Karpas-422 (cell line): Measurements from ENCODE around the gene MTA1. TPM values are rescaled to one million over a fixed set of nuclear protein-coding genes. Genes with fewer than 3 reads are reported as not detected.

Source experiments
- DNase-seq: peaks from one replicate; pipeline ENCODE4 v3.0.0-alpha.2; 2015
- H2AFZ ChIP-seq: fragments of 200-600 bp; sonication (generic); 2 replicates; pipeline ENCODE4 v1.6.1; 2014; ENCODE audit warnings: antibody characterized with exemption, low read length, mixed read lengths
- H3K27ac ChIP-seq: fragments of 200-600 bp; sonication (generic); 2 replicates; pipeline ENCODE4 v1.5.1; 2014; ENCODE audit warnings: mild to moderate bottlenecking, low read length, moderate library complexity
- H3K27me3 ChIP-seq: fragments of 200-600 bp; sonication (generic); 2 replicates; pipeline ENCODE4 v1.6.1; 2014; ENCODE audit warnings: low read length, mixed read lengths
- H3K36me3 ChIP-seq: fragments of 200-600 bp; sonication (generic); 2 replicates; pipeline ENCODE4 v1.6.1; 2014; ENCODE audit warnings: low read length, mixed read lengths; ENCODE audit not compliant: insufficient read depth
- H3K4me1 ChIP-seq: fragments of 200-600 bp; sonication (generic); 2 replicates; pipeline ENCODE4 v1.6.1; 2014; ENCODE audit warnings: mild to moderate bottlenecking, low read length, mixed read lengths
- H3K4me2 ChIP-seq: fragments of 200-600 bp; sonication (generic); 2 replicates; pipeline ENCODE4 v1.6.1; 2014; ENCODE audit warnings: low read length, low read depth, mild to moderate bottlenecking; ENCODE audit not compliant: poor library complexity, severe bottlenecking
- H3K4me3 ChIP-seq: fragments of 200-600 bp; sonication (generic); 2 replicates; pipeline ENCODE4 v1.5.1; 2014; ENCODE audit warnings: mild to moderate bottlenecking, antibody characterized with exemption, low read length, mixed read lengths
- H3K79me2 ChIP-seq: fragments of 200-600 bp; sonication (generic); 2 replicates; pipeline ENCODE4 v1.6.1; 2014; ENCODE audit warnings: mild to moderate bottlenecking, low read length, mixed read lengths
- H3K9ac ChIP-seq: fragments of 200-600 bp; sonication (generic); 2 replicates; pipeline ENCODE4 v1.6.0; 2014; ENCODE audit warnings: low read length
- H3K9me2 ChIP-seq: fragments of 200-600 bp; sonication (generic), shearing (Covaris generic); replicated peaks from 2 replicates; pipeline ENCODE4 v1.6.0; 2014; ENCODE audit warnings: mild to moderate bottlenecking, low read length, moderate library complexity; ENCODE audit not compliant: insufficient read depth
- H3K9me3 ChIP-seq: fragments of 300-700, 200-600 bp; sonication (generic); 2 replicates; pipeline ENCODE4 v1.6.1; 2014; ENCODE audit warnings: low read length, mixed read lengths
- H4K20me1 ChIP-seq: fragments of 200-600 bp; sonication (generic); 2 replicates; pipeline ENCODE4 v1.6.1; 2014; ENCODE audit warnings: mild to moderate bottlenecking, antibody characterized with exemption, low read length, low read depth; ENCODE audit not compliant: insufficient read depth
- total RNA-seq: library from RNA; depleted of rRNA; stranded (reverse); fragments of >200 nt; shearing (Covaris generic); gene quantifications from 2 replicates; pipeline ENCODE4 v1.2.3, GENCODE V29; 2014; ENCODE audit warnings: low replicate concordance

The MTA1 gene
- total RNA-seq, 1 experiment from 2014 or later: 94.6 TPM

GRCh38 chr14:105410642-105411016 lies 9.0 kb upstream of the MTA1 start:
- H3K9me3 ChIP-seq: no peaks in the 10 kb centered on the region
- no peak overlapping the region for H2AFZ ChIP-seq
- no peak overlapping the region for H3K9ac ChIP-seq
- H3K27me3 ChIP-seq: no peaks in the 10 kb centered on the region
- no peaks in the 10 kb centered on the region for H3K79me2 ChIP-seq
- peaks cover 17% of the 10 kb centered on the region for H4K20me1 ChIP-seq
- no peaks in the 10 kb centered on the region for H3K36me3 ChIP-seq
- H3K9me2 ChIP-seq: no peaks in the 10 kb centered on the region
- peaks cover 10% of the 10 kb centered on the region for H3K4me1 ChIP-seq
- DNase-seq: no peak
- H3K4me3 ChIP-seq: no peak overlapping the region
- H3K27ac ChIP-seq: no peak overlapping the region
- no peak overlapping the region for H3K4me2 ChIP-seq

- Histone ChIP-seq H3K79me2 (no peaks in the 10 kb centered on the region), H3K4me3 (no peak overlapping the region), H3K9ac (no peak overlapping the region), H3K27me3 (no peaks in the 10 kb centered on the region), H3K27ac (no peak overlapping the region), H3K4me1 (peaks cover 10% of the 10 kb centered on the region), H3K4me2 (peak overlapping the region; percentile 6), H3K9me3 (no peaks in the 10 kb centered on the region), H4K20me1 (peaks cover 17% of the 10 kb centered on the region), H3K36me3 (no peaks in the 10 kb centered on the region), H2AFZ (no peak overlapping the region), H3K9me2 (no peaks in the 10 kb centered on the region)
- peak; percentile 62 for DNase-seq
These were observed 8.3 kb upstream of the MTA1 start for GRCh38 chr14:105411017-105411941.

GRCh38 chr14:105411985-105412770 lies 7.4 kb upstream of the MTA1 start:
- H3K9ac ChIP-seq: no peak overlapping the region
- H3K4me1 ChIP-seq: peaks cover 10% of the 10 kb centered on the region
- no peaks in the 10 kb centered on the region for H3K9me3 ChIP-seq
- no peaks in the 10 kb centered on the region for H3K36me3 ChIP-seq
- H3K4me3 ChIP-seq: no peak overlapping the region
- H3K27ac ChIP-seq: no peak overlapping the region
- no peak overlapping the region for H3K4me2 ChIP-seq
- H3K27me3 ChIP-seq: no peaks in the 10 kb centered on the region
- no peaks in the 10 kb centered on the region for H3K9me2 ChIP-seq
- DNase-seq: no peak
- no peak overlapping the region for H2AFZ ChIP-seq
- H3K79me2 ChIP-seq: no peaks in the 10 kb centered on the region
- H4K20me1 ChIP-seq: peaks cover 17% of the 10 kb centered on the region

- Histone ChIP-seq H3K4me2 (no peak overlapping the region), H3K79me2 (no peaks in the 10 kb centered on the region), H3K4me3 (no peak overlapping the region), H3K27ac (no peak overlapping the region), H4K20me1 (peaks cover 17% of the 10 kb centered on the region), H3K9me2 (no peaks in the 10 kb centered on the region), H3K9ac (no peak overlapping the region), H3K9me3 (no peaks in the 10 kb centered on the region), H2AFZ (no peak overlapping the region), H3K27me3 (no peaks in the 10 kb centered on the region), H3K36me3 (no peaks in the 10 kb centered on the region), H3K4me1 (peaks cover 10% of the 10 kb centered on the region)
- DNase-seq: no peak
These were observed 6.7 kb upstream of the MTA1 start for GRCh38 chr14:105412771-105413543.

GRCh38 chr14:105413544-105413886 lies 6.1 kb upstream of the MTA1 start:
- Histone ChIP-seq H3K4me3 (no peak overlapping the region), H3K79me2 (no peaks in the 10 kb centered on the region), H2AFZ (no peak overlapping the region), H4K20me1 (peaks cover 17% of the 10 kb centered on the region), H3K9me2 (no peaks in the 10 kb centered on the region), H3K4me1 (peaks cover 12% of the 10 kb centered on the region), H3K9me3 (no peaks in the 10 kb centered on the region), H3K27me3 (no peaks in the 10 kb centered on the region), H3K4me2 (no peak overlapping the region), H3K27ac (no peak overlapping the region), H3K36me3 (no peaks in the 10 kb centered on the region), H3K9ac (no peak overlapping the region)
- DNase-seq: no peak

GRCh38 chr14:105414456-105415371 lies 4.9 kb upstream of the MTA1 start:
- H3K9me2 ChIP-seq: no peaks in the 10 kb centered on the region
- peaks cover 17% of the 10 kb centered on the region for H4K20me1 ChIP-seq
- H3K27ac ChIP-seq: no peak overlapping the region
- no peaks in the 10 kb centered on the region for H3K9me3 ChIP-seq
- H3K9ac ChIP-seq: peak overlapping the region; percentile 65
- no peaks in the 10 kb centered on the region for H3K27me3 ChIP-seq
- H2AFZ ChIP-seq: peak overlapping the region; percentile 46; the same call in 1 of the 2 replicates
- peak overlapping the region; percentile 71 for H3K4me2 ChIP-seq
- no peaks in the 10 kb centered on the region for H3K36me3 ChIP-seq
- H3K79me2 ChIP-seq: peaks cover 3% of the 10 kb centered on the region; the same call in 1 of the 2 replicates
- H3K4me3 ChIP-seq: peak overlapping the region; percentile 60; the same call in 1 of the 2 replicates
- DNase-seq: peak; percentile 84
- H3K4me1 ChIP-seq: peaks cover 21% of the 10 kb centered on the region
